Progenitor cell of endocrine pancreas (in vitro differentiated cells): ENCODE measurements around the gene BCAP31. TPM values are rescaled to one million over a fixed set of nuclear protein-coding genes. Genes with fewer than 3 reads are reported as not detected.
"Not testable (repeated sequence)": the region's sequence is repeated elsewhere in the genome, so short reads cannot be mapped to it uniquely, and the experiment has no call there.

Experiments used
- DNase-seq: peaks from one replicate; pipeline ENCODE4 v3.0.0; 2021; ENCODE audit warnings: low spot score; ENCODE audit not compliant: unreplicated experiment
- H3K27ac Mint-ChIP-seq: 2 replicates; pipeline ENCODE4 v1.8.0; 2021; ENCODE audit warnings: mild to moderate bottlenecking, moderate library complexity, mixed read lengths
- H3K27me3 Mint-ChIP-seq: 2 replicates; pipeline ENCODE4 v1.8.0; 2021; ENCODE audit warnings: mixed read lengths
- H3K36me3 Mint-ChIP-seq: 2 replicates; pipeline ENCODE4 v1.8.0; 2022; ENCODE audit warnings: mixed read lengths; ENCODE audit not compliant: insufficient read depth
- H3K4me1 Mint-ChIP-seq: 2 replicates; pipeline ENCODE4 v1.8.0; 2021; ENCODE audit warnings: low read depth, mixed read lengths
- H3K4me3 Mint-ChIP-seq: 2 replicates; pipeline ENCODE4 v1.8.0; 2021; ENCODE audit warnings: low read depth, mild to moderate bottlenecking, moderate library complexity, mixed read lengths
- H3K9me3 Mint-ChIP-seq: 2 replicates; pipeline ENCODE4 v1.8.0; 2021; ENCODE audit warnings: low read depth, mixed read lengths
- total RNA-seq: library from RNA; stranded (reverse); gene quantifications from 2 replicates; pipeline ENCODE4 v1.2.1, GENCODE V29; 2021
- TF ChIP-seq, protein P1 (sequence below): fragments of 200-600 bp; sonication (generic); IDR thresholded peaks from one replicate; pipeline ENCODE4 v1.5.0; 2021; ENCODE audit warnings: antibody characterized with exemption, mild to moderate bottlenecking; ENCODE audit not compliant: unreplicated experiment

The BCAP31 gene
- total RNA-seq, 1 donor from 2014 or later = 142 TPM

DNA sequence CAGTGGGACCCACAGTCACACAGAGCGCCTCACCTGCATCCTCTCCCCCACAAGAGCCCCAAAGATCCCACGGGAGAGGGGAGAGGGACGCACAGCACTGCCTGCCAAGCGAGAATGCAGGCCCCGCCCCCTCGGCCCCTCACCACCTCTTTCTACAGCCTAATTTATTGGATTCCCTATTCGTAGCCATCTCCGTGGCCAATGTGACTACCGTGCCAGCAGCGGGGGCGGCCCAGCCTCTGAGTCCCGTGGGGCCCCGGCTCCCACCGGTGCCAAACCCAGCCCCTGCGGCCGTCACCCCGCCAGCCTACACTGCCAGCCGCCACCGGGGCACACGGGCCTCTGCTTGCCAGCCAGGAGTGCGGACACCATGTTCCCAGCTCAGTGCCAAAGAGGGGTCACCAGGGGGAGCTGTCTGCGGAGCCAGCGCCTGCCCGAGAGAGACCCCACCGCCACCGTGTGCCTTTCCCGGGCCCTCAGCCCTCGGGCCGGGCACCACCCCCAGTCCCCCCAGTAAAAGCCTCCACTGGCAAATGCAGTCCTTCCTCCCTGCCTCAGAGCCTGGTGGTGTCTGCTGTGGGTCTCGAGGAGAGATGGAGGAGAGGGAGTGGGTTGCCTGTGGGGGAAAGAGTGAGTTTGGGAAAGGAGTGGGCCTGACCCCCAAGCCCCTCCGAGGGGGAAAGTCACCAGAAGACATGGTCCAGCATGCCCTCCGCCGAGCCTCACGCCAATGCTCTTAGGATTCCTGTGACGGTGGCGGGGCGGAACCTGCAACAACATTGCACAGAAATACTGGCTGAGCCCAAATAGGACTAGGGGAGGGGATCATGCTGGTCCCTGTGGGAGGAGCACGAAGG, 20.3 kb upstream of the BCAP31 start:
- no peak for DNase-seq
- TF ChIP-seq, protein P1, sequence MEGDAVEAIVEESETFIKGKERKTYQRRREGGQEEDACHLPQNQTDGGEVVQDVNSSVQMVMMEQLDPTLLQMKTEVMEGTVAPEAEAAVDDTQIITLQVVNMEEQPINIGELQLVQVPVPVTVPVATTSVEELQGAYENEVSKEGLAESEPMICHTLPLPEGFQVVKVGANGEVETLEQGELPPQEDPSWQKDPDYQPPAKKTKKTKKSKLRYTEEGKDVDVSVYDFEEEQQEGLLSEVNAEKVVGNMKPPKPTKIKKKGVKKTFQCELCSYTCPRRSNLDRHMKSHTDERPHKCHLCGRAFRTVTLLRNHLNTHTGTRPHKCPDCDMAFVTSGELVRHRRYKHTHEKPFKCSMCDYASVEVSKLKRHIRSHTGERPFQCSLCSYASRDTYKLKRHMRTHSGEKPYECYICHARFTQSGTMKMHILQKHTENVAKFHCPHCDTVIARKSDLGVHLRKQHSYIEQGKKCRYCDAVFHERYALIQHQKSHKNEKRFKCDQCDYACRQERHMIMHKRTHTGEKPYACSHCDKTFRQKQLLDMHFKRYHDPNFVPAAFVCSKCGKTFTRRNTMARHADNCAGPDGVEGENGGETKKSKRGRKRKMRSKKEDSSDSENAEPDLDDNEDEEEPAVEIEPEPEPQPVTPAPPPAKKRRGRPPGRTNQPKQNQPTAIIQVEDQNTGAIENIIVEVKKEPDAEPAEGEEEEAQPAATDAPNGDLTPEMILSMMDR = peak; percentile 44
- peaks cover 3% of the 10 kb centered on the region for H3K27me3 Mint-ChIP-seq
- peak overlapping the region; percentile 51 for H3K4me3 Mint-ChIP-seq
- no peaks in the 10 kb centered on the region for H3K36me3 Mint-ChIP-seq
- peak overlapping the region; percentile 62 for H3K27ac Mint-ChIP-seq
- peaks cover 6% of the 10 kb centered on the region for H3K9me3 Mint-ChIP-seq
- H3K4me1 Mint-ChIP-seq = peaks cover 1% of the 10 kb centered on the region

DNA sequence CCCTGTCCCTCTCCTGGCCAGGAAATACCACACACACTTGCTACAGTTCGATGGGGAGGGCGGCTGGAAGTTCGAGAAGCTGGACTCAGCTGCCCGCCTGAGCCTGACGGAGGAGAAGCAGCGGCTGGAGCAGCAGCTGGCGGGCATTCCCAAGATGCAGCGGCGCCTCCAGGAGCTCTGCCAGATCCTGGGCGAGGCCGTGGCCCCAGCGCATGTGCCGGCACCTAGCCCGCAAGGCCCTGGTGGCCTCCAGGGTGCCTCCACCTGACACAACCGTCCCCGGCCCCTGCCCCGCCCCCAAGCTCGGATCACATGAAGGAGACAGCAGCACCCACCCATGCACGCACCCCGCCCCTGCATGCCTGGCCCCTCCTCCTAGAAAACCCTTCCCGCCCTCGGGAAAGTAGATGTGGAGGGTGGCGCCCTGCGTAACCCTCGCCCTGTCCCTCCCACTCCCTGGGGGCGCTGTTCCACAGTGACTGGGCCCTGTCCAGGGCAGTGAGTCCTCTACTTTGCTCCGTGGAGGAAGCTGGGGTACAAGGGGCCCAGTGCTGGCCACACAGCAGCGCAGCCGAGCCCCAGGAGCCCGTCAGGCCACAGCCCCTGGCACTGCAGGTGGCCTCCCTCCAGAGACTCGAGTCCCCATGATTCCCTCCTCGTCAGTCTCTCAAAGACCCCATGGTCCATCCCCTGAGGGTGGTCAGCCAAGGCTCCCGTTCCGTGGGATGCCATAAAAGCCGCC, 19.5 kb upstream of the BCAP31 start:
- H3K27ac Mint-ChIP-seq, H3K4me1 Mint-ChIP-seq, DNase-seq, H3K27me3 Mint-ChIP-seq, H3K36me3 Mint-ChIP-seq, H3K9me3 Mint-ChIP-seq: not testable (repeated sequence)
- TF ChIP-seq, protein P1 = peak; percentile 10
- peak overlapping the region; percentile 51 for H3K4me3 Mint-ChIP-seq

DNA sequence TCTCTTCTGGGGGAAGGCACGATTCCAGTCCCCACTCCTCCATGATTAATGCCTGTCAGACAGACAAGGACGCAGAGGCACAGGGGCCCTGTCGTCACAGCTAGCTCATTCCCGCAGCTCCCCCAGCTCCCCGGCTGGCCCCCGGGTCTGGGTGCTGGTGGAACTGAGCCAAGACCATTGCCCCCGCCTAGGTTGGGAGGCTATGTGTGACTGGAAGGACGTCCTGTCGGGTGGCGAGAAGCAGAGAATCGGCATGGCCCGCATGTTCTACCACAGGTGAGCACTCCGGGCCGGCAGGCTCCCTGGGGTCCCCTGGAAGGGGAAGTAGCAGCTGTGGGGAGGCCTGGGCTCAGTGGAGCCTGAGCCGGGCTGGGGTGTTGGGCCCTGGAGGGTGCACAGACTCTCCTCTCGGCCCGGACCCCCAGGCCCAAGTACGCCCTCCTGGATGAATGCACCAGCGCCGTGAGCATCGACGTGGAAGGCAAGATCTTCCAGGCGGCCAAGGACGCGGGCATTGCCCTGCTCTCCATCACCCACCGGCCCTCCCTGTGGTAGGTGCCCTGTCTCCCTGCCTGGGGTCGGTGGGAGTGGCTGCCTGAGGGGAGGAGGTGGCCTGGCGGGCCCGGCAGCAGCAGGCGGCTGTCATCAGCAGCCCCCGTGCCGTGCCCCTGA, 18.7 kb upstream of the BCAP31 start:
- not testable (repeated sequence) for H3K36me3 Mint-ChIP-seq, H3K27me3 Mint-ChIP-seq, H3K27ac Mint-ChIP-seq, H3K4me1 Mint-ChIP-seq, H3K4me3 Mint-ChIP-seq, H3K9me3 Mint-ChIP-seq, DNase-seq

DNA sequence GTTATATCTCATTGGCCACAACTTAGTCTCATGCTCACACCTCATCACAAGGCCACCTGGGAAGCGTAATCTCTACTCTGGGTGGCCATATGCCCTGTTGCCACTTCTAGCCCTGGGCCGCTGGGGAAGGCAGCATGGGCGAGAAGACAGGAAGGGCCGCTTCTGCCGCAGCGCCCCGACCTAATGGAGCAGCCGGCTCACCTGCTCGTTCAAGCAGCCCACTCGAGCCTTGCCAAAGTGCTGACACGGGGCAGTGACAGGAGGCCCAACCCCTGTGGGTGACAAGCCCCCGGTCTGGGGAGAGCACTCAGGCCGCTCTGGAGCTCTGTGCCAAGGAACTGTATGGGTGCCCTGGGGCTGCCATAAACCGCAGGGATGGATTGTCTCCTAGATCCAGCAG, 17.9 kb upstream of the BCAP31 start:
- H3K27me3 Mint-ChIP-seq, H3K4me3 Mint-ChIP-seq, DNase-seq, H3K4me1 Mint-ChIP-seq, H3K36me3 Mint-ChIP-seq, H3K9me3 Mint-ChIP-seq, H3K27ac Mint-ChIP-seq: not testable (repeated sequence)

DNA sequence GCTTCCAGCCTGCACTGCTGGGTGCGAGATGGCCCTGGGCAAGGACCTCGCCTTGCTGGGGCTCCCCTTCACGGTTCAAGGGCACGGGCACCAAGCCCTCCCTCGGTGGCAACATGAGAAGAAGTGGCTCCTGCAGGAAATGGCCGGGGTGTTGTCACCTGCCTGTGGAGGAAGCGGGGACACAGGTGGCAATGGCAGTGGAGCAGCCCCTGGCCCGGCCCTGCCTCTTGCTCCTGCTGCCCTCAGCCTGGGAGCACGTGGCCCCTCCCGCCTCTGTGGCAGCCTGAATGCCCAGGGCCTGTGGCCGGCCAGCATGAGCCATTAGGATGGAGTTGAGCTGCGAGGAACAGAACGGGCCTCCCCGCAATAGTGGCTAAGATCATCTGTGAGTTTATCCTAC, 17.3 kb upstream of the BCAP31 start:
- peaks cover 1% of the 10 kb centered on the region for H3K4me1 Mint-ChIP-seq
- peaks cover 8% of the 10 kb centered on the region for H3K9me3 Mint-ChIP-seq
- H3K36me3 Mint-ChIP-seq = peaks cover 4% of the 10 kb centered on the region
- TF ChIP-seq, protein P1 = no peak
- no peak for DNase-seq
- H3K27ac Mint-ChIP-seq = no peak overlapping the region
- H3K4me3 Mint-ChIP-seq = no peak overlapping the region
- peaks cover 2% of the 10 kb centered on the region for H3K27me3 Mint-ChIP-seq

DNA sequence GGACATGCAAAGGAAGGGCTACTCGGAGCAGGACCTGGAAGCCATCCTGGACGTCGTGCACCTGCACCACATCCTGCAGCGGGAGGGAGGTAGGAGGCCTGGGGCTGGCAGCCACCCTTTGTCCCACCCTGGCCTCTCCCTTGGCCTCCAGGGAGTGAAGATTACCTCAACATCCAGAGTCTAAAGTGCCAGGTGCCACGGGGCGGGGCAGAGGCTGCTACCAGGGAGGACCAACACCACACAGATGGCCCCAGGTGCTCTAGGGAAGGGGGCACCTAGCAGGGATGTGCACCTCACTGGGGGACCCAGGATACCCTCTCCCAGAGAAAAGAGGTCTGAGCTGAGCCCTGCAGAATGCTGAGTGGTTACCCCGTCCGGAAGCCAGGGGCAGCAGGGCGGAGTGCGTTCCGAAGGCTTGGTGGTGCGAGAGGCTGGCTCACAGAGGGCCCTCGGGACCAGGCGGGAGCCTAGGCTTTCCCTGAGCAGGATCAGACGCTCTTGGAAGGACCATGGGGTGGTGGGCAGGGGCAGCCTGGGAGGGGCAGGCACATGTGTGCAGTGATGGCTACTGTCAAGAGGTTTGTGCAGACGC, 16.5 kb upstream of the BCAP31 start:
- peaks cover 5% of the 10 kb centered on the region for H3K9me3 Mint-ChIP-seq
- peaks cover 2% of the 10 kb centered on the region for H3K27me3 Mint-ChIP-seq
- peaks cover 1% of the 10 kb centered on the region for H3K4me1 Mint-ChIP-seq
- H3K4me3 Mint-ChIP-seq = no peak overlapping the region
- TF ChIP-seq, protein P1 = no peak
- no peak overlapping the region for H3K27ac Mint-ChIP-seq
- DNase-seq = no peak
- peaks cover 4% of the 10 kb centered on the region for H3K36me3 Mint-ChIP-seq
